Measurements from ENCODE around the gene ARNT2.

Gene ARNT2

GRCh38 chr15:80594091-80594889 is 190.1 kb downstream of the ARNT2 start:
- no peak for DNase-seq (ENCODE audit: low read depth in 3 of 3)

GRCh38 chr15:80595396-80595795 is 191.2 kb downstream of the ARNT2 start:
- no peak for DNase-seq (ENCODE audit: low read depth in 3 of 3)

- no peak for DNase-seq (ENCODE audit: low read depth in 3 of 3)
These were observed 192.4 kb downstream of the ARNT2 start for GRCh38 chr15:80596521-80596976.

- no peak for DNase-seq (ENCODE audit: low read depth in 3 of 3)
These were observed 192.9 kb downstream of the ARNT2 start for GRCh38 chr15:80597076-80597475.

- DNase-seq (ENCODE audit: low read depth in 3 of 3) = no peak
These were observed 195.2 kb downstream of the ARNT2 start for GRCh38 chr15:80599359-80599758.

GRCh38 chr15:80600626-80601025 is 196.4 kb downstream of the ARNT2 start:
- DNase-seq (ENCODE audit: low read depth in 3 of 3) = no peak

- no peak for DNase-seq (ENCODE audit: low read depth in 3 of 3)
These were observed 197.1 kb downstream of the ARNT2 start for GRCh38 chr15:80601256-80601655.

- no peak for DNase-seq (ENCODE audit: low read depth in 3 of 3)
These were observed 200.7 kb downstream of the ARNT2 start for GRCh38 chr15:80604583-80605575.

- no peak for DNase-seq (ENCODE audit: low read depth in 3 of 3)
These were observed 201.5 kb downstream of the ARNT2 start for GRCh38 chr15:80605591-80606150.

GRCh38 chr15:80606511-80607071 is 202.4 kb downstream of the ARNT2 start:
- DNase-seq (ENCODE audit: low read depth in 3 of 3) = no peak

- no peak for DNase-seq (ENCODE audit: low read depth in 3 of 3)
These were observed 203.3 kb downstream of the ARNT2 start for GRCh38 chr15:80607287-80607980.

GRCh38 chr15:80608688-80609087 is 204.5 kb downstream of the ARNT2 start:
- DNase-seq (ENCODE audit: low read depth in 3 of 3) = no peak

GRCh38 chr15:80609091-80609490 is 204.9 kb downstream of the ARNT2 start:
- no peak for DNase-seq (ENCODE audit: low read depth in 3 of 3)

GRCh38 chr15:80609512-80609946 is 205.3 kb downstream of the ARNT2 start:
- no peak for DNase-seq (ENCODE audit: low read depth in 3 of 3)

- DNase-seq (ENCODE audit: low read depth in 3 of 3) = no peak
These were observed 207.4 kb downstream of the ARNT2 start for GRCh38 chr15:80611543-80612080.

- no peak for DNase-seq (ENCODE audit: low read depth in 3 of 3)
These were observed 208.1 kb downstream of the ARNT2 start for GRCh38 chr15:80612118-80612823.

GRCh38 chr15:80613762-80614365 is 209.7 kb downstream of the ARNT2 start:
- DNase-seq (ENCODE audit: low read depth in 3 of 3) = no peak

- DNase-seq (ENCODE audit: low read depth in 3 of 3) = no peak
These were observed 210.7 kb downstream of the ARNT2 start for GRCh38 chr15:80614711-80615360.

- no peak for DNase-seq (ENCODE audit: low read depth in 3 of 3)
These were observed 211.2 kb downstream of the ARNT2 start for GRCh38 chr15:80615361-80615736.
